ENCODE data around the gene ACAP3.

ACAP3 gene

DNA sequence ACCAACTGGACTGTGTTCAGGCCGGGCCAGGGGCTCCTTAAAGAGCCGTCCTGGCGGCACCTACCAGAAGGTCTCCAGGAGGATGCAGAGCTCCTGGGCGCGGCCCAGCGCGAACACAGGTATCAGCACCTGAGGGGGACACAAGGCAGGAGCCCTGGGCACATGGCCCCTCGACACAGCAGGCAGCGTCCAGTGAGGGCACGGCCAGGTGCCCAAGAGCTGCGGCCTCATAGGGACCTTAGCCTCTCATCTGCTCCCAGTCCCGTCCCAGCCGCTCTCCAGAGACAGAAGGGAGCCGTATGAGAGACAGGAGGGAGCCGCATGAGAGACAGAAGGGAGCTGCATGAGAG lies 6.5 kb upstream of the ACAP3 start:
- H3K9me3 ChIP-seq (ENCODE audit: insufficient read depth, low read length): no peaks in the 10 kb centered on the region
- no peaks in the 10 kb centered on the region for H3K27me3 ChIP-seq (ENCODE audit: low read depth, low read length)
- 0 out of 2 replicates have a peak, but pooled peaks cover 3% of the 10 kb centered on the region for H4K20me1 ChIP-seq (ENCODE audit: insufficient read depth, low read length)
- no peak overlapping the region for H3K4me3 ChIP-seq (ENCODE audit: low read length)
- TF ChIP-seq, protein P1, sequence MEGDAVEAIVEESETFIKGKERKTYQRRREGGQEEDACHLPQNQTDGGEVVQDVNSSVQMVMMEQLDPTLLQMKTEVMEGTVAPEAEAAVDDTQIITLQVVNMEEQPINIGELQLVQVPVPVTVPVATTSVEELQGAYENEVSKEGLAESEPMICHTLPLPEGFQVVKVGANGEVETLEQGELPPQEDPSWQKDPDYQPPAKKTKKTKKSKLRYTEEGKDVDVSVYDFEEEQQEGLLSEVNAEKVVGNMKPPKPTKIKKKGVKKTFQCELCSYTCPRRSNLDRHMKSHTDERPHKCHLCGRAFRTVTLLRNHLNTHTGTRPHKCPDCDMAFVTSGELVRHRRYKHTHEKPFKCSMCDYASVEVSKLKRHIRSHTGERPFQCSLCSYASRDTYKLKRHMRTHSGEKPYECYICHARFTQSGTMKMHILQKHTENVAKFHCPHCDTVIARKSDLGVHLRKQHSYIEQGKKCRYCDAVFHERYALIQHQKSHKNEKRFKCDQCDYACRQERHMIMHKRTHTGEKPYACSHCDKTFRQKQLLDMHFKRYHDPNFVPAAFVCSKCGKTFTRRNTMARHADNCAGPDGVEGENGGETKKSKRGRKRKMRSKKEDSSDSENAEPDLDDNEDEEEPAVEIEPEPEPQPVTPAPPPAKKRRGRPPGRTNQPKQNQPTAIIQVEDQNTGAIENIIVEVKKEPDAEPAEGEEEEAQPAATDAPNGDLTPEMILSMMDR (IDR thresholded peaks at IDR 0.05; ENCODE audit: low read depth, low read length): no peak
- TF ChIP-seq EZH2phosphoT487 (IDR thresholded peaks at IDR 0.05; ENCODE audit: low read depth): no peak
- H3K9ac ChIP-seq (ENCODE audit: low read length): no peak overlapping the region
- H2AFZ ChIP-seq (ENCODE audit: low read depth, low read length): no peak overlapping the region
- peaks cover 9% of the 10 kb centered on the region; the same call in 1 of the 2 replicates for H3K79me2 ChIP-seq (ENCODE audit: low read length)
- no peak overlapping the region for H3K27ac ChIP-seq (ENCODE audit: low read length)
- peaks cover 31% of the 10 kb centered on the region for H3K36me3 ChIP-seq (replicated peaks; ENCODE audit: low read depth, low read length)
- peaks cover 6% of the 10 kb centered on the region for H3K4me1 ChIP-seq (ENCODE audit: low read length)
- no peak overlapping the region for H3K4me2 ChIP-seq (ENCODE audit: low read length)

DNA sequence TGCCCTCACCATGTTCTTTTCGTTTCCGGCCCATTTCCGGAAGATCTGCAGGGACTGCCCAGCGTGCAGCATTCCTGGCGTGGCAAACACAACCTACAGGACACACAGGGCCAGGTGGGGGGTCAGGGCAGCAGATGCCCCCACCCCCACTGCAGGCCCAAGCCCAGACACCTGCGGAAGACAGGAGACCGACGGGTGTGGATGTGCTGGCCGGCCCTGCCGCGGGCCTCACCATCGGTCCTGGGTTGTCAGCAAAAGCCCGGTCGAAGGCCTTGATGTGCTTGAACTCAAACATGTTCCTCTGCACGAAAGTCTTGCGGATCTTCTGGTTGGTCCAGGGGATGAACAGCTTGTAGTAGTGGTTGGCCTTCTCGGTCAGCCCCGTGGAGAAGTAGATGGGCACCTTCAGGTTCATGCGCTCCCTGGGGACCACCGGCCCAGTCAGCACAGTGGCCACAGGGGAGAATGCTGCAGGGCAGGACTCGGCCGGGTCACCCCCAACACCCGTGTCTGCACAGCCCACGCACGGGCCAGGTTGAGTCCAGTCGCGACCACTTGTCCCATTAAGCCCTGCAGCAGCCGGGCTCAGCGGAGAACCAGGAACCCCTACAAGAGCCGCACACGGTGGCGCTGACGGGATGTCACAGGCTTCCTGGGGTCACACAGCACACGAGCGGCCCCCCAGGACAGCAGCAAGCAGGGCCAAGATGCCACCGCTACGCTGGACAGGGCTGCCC lies 5.9 kb upstream of the ACAP3 start:
- Histone ChIP-seq H3K4me1 (ENCODE audit: low read length) (peaks cover 7% of the 10 kb centered on the region), H3K27ac (ENCODE audit: low read length) (no peak overlapping the region), H4K20me1 (ENCODE audit: insufficient read depth, low read length) (0 out of 2 replicates have a peak, but pooled peaks cover 3% of the 10 kb centered on the region), H3K27me3 (ENCODE audit: low read depth, low read length) (no peaks in the 10 kb centered on the region), H3K79me2 (ENCODE audit: low read length) (peaks cover 5% of the 10 kb centered on the region; the same call in 1 of the 2 replicates), H3K4me3 (ENCODE audit: low read length) (no peak overlapping the region), H3K9ac (ENCODE audit: low read length) (no peak overlapping the region), H3K9me3 (ENCODE audit: insufficient read depth, low read length) (no peaks in the 10 kb centered on the region), H3K36me3 (replicated peaks; ENCODE audit: low read depth, low read length) (peaks cover 30% of the 10 kb centered on the region), H2AFZ (ENCODE audit: low read depth, low read length) (no peak overlapping the region), H3K4me2 (ENCODE audit: low read length) (no peak overlapping the region)
- TF ChIP-seq, protein P1 (IDR thresholded peaks at IDR 0.05; ENCODE audit: low read depth, low read length): no peak
- TF ChIP-seq EZH2phosphoT487 (IDR thresholded peaks at IDR 0.05; ENCODE audit: low read depth): no peak

DNA sequence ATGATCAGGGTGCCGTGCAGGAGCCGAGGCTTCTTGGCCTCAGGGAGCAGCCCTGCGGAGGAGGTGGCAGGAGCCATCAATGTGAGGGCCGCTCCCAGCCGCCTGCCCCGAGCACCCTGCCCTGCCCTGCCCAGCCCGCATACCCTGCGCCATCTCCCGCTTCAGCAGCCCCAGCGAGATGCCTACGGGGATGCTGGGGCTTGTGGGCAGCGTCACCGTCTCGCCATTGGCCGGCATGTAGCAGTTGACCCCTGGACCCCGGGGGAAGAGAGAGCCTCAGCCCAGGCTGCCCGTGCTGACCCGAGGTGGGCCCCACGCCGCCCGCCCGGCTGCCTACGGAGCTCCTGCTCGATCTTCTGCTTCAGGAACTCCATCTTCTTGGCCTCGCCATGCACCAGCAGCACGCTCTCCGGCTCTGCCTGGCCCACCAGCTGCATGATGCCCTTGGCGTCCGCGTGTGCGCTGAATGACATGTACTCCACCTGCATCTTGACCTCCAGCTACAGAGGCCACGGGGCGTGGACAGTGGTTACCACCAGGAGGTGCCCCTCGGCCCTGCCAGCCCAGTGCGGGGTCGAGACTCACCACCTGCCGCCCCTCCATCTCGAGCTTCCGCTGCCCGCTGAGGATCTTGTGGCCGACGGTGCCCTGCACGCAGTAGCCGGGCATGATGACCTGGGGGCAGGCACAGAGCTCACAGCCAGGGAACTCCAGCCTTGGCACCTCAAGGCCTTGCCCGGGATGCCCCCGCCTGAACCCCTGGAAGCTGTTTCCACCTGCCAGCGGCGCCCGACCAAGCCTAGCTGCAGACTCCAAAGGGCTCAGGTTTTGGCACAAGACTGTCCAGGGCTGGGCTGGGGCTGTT lies 5.0 kb upstream of the ACAP3 start:
- H3K36me3 ChIP-seq (replicated peaks; ENCODE audit: low read depth, low read length): peaks cover 27% of the 10 kb centered on the region
- H3K27me3 ChIP-seq (ENCODE audit: low read depth, low read length): no peaks in the 10 kb centered on the region
- H3K4me1 ChIP-seq (ENCODE audit: low read length): peaks cover 7% of the 10 kb centered on the region
- H3K27ac ChIP-seq (ENCODE audit: low read length): no peak overlapping the region
- peaks cover 5% of the 10 kb centered on the region; the same call in 1 of the 2 replicates for H3K79me2 ChIP-seq (ENCODE audit: low read length)
- H3K9ac ChIP-seq (ENCODE audit: low read length): no peak overlapping the region
- H3K4me3 ChIP-seq (ENCODE audit: low read length): no peak overlapping the region
- no peak overlapping the region for H3K4me2 ChIP-seq (ENCODE audit: low read length)
- 0 out of 2 replicates have a peak, but pooled peaks cover 3% of the 10 kb centered on the region for H4K20me1 ChIP-seq (ENCODE audit: insufficient read depth, low read length)
- no peak overlapping the region for H2AFZ ChIP-seq (ENCODE audit: low read depth, low read length)
- TF ChIP-seq EZH2phosphoT487 (IDR thresholded peaks at IDR 0.05; ENCODE audit: low read depth): no peak
- TF ChIP-seq, protein P1 (IDR thresholded peaks at IDR 0.05; ENCODE audit: low read depth, low read length): no peak
- H3K9me3 ChIP-seq (ENCODE audit: insufficient read depth, low read length): no peaks in the 10 kb centered on the region

Measured in OCI-LY3 (cell line).